H1 (cell line): ENCODE measurements around the gene DPYD. TPM values are rescaled to one million over a fixed set of nuclear protein-coding genes. Genes with fewer than 3 reads are reported as not detected.

ENCODE experiments used
- HDAC2 ChIP-seq, 2 experiments: fragments of 300-600 bp in 1 of 2; sonication (generic) in 1 of 2; IDR thresholded peaks; 2 replicates each; pipeline ENCODE4 v1.6.1; 2011 to 2012; ENCODE audit warnings: low read depth in 2 of 2, low read length in 2 of 2, mild to moderate bottlenecking in 2 of 2, moderate library complexity in 2 of 2, borderline replicate concordance in 1 of 2, inconsistent platforms in 1 of 2
- polyA plus RNA-seq, 7 experiments: library from polyadenylated mRNA; depleted of rRNA in 3 of 7; stranded (reverse) in 5 of 7; unstranded in 2 of 7; fragments of >200 nt in 5 of 7; fragments of 200-250 nt in 2 of 7; gene quantifications; 1 replicate in 5 of 7; 2 replicates in 1 of 7; 4 replicates in 1 of 7; pipeline versions ENCODE4 v1.2.1 to v1.2.3, GENCODE V29; 2011 to 2013; ENCODE audit warnings: missing spikeins in 2 of 7, mixed read lengths in 2 of 7
- total RNA-seq: library from RNA; stranded (reverse); fragmentation: NEBNext Ultra II Directional; extraction: Animal tissue kit (Norgen Biotek cat#: 25700); gene quantifications from 2 replicates; pipeline ENCODE4 v1.2.1, GENCODE V29; 2021

Gene DPYD
- total and polyA plus RNA-seq, 2 of the 8 experiments (the other 6 are each of a cell fraction or from before 2014, with no cell fraction given) = 0.29 to 0.73 TPM

DNA sequence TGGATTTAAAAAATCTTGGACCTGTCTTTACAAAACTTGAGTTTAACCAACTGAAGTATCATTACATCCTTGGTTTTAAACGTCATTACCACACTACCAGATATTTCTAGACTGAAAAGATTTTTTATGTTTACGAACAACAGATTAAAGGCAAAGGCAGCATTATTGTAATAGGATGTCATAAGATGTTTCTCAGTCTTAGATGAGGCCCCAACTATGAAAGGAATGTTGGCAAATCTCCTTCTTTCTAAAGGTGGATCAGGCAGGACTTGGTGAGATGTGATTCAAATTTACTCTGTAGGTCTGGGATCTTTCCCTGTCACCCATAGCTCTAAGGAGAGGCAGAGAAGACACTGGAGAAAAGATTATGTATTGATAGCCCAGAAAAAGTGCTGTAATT lies 781.3 kb downstream of the DPYD start (continued):
- TF ChIP-seq HDAC2 (IDR thresholded peaks at IDR 0.05; ENCODE audit: borderline replicate concordance in 1 of 2, low read depth in 2 of 2, low read length in 2 of 2) = no peak
